Measurements from ENCODE around the gene KCNQ1.

KCNQ1 gene

GRCh38 chr11:2805388-2806056 lies 360.7 kb downstream of the KCNQ1 start:
- no peak for DNase-seq (ENCODE audit: low read depth in 2 of 2)

DNA sequence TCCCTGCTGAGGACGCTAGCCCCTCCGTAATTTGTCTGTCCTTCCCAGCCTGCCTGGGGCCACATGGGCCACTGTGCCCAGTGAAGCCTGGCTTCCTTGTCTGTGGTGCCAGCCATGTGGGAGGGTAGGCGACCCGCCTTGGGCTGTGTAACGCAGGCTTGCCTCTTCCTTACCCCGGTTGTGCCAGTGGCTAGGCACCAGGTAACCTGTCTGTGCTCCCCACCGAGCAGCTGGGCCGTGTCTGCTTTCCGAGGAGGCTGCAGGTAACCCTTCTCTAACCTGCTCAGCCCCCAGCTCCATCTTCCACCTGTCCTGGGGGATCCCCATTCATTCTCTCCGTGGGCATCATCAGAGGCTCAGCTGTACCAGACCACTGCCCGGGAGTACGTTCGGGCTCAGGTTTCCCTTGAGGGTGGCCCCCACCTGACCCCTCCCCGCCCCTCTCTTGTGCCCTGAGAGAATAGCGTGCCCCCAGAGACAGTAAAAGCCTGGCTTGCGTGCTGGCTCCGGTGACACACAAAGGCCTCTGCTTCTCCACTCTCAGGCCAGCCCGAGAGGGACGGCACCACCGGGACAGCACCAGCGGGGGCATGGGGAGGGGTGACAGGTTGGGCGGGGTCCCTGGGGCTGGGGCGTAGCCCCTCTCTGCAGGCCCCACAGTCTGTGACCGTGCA lies 361.7 kb downstream of the KCNQ1 start:
- no peak for DNase-seq (ENCODE audit: low read depth in 2 of 2)

DNA sequence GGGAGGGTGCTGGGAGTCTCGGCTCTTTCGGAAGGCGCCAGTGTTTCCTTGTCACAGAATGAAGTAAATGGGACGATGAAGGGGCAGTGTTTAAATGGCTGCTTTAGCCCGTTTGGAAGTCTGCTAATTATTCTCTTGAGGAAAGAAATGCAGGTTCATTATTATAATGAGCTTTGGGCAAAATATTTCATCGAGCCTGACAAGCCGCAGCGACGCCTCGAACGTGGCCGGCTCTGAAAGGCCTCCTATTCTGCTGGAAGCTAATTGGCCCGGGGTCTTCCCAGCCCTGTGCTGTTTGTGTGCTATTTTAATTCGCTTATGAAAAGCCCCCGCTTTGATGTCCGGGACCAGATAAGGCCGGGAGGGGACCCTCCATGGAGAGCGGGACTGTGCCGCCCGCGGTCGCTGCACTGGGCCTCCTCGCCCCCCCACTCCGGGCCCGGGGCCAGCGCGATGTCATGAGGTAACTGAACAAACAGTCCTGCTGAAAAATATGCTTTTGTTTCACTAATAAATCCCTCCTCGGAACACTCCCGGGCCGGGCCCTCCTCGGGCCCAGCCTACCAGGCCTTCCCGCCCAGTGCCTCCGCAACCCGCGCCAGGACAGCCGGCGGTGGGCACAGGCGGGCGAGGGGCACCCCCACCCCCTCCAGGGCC lies 362.3 kb downstream of the KCNQ1 start:
- no peak for DNase-seq (ENCODE audit: low read depth in 2 of 2)

- DNase-seq (ENCODE audit: low read depth in 2 of 2): no peak
Measured at GRCh38 chr11:2807801-2808241, 363.0 kb downstream of the KCNQ1 start.

GRCh38 chr11:2808850-2809846 lies 364.3 kb downstream of the KCNQ1 start:
- DNase-seq (ENCODE audit: low read depth in 2 of 2): no peak

DNA sequence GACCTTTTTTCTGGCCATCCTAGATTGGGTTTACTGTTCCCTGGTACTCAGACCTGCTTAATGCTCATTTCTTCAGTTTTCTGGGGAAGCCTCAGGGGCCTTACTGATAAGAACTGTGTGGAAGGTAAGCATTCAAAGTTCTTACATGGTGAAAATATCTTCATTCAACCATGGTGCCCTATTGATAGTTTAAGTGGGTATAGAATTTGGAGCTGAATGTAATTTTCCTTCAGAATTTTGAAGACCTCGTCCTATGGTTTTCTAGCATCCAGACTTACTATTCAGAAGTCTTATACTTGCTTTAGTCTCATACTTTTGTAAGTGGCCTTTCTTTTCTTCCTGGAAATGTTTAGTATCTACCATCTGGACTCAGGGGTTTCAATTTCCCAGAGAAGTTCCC lies 365.0 kb downstream of the KCNQ1 start:
- no peak for DNase-seq (ENCODE audit: low read depth in 2 of 2)

- DNase-seq (ENCODE audit: low read depth in 2 of 2): no peak
Measured at GRCh38 chr11:2810411-2811205, 365.8 kb downstream of the KCNQ1 start.

- no peak for DNase-seq (ENCODE audit: low read depth in 2 of 2)
Measured at GRCh38 chr11:2811206-2812091, 366.6 kb downstream of the KCNQ1 start.

DNA sequence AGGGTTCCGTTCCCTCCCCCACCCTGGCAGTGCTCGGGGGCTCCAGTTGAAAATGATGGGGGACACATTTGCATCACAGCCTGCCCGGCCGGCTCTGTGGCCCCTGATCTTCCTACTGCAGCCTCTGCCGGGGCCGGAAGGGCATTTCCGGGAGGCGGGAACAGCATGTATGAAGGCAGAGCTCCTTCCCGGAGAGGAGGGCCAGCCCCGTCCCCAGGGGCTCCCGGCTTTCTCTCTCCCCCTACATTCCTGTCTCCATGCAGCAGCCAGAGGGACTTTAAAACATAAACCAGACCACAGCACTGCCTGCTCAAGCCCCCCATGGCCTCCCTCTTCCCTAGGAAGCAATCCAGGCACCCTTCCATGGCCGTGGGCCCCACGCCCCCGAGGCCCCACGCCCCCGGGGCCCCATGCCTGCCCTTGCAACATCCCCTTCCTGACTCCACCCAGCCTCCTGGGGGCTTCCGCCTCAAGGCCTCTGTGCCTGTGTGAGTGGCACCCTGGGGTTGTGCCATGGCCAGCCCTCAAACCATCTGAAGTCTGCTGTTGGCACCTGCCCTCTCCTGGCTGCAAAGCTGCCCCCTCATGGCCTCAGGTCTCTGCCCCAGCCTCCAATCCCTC lies 367.7 kb downstream of the KCNQ1 start:
- no peak for DNase-seq (ENCODE audit: low read depth in 2 of 2)

DNA sequence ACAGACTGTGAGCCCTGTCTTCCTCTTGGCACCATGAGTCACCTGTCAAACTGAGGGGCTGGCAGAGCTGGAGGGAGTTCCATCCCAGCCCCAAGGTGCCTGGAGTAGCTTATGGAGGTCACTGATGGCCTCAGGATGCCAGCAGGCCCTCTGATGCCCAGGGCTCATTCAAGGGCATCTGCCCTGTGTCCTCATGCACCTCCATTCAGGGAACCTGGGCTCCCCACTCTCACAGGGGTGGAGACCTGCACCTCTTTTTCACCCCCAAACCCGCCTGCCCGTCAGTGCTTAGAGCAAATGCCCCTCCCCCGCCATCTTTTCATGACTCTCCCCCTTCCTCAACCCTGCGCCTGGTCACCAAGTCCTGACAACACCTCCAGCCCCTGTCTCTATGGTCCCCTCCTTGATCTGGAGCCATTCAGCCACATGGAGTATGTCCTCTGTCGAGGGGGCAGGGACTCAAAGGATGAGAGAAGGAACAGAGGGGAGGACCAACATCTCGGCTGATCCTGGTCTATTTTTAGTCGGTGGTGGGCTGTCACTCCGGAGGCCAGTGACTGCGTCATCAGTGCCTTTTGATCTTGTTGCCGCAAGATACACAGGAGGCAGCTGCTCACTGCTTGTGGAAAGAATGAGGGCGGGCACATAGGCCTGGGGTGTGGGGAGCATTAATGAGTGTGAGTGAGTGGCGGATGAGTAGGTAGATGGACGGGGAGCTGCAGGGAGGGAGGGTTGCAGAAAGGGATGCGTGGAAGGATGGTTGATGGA lies 368.5 kb downstream of the KCNQ1 start:
- DNase-seq (ENCODE audit: low read depth in 2 of 2): no peak

DNA sequence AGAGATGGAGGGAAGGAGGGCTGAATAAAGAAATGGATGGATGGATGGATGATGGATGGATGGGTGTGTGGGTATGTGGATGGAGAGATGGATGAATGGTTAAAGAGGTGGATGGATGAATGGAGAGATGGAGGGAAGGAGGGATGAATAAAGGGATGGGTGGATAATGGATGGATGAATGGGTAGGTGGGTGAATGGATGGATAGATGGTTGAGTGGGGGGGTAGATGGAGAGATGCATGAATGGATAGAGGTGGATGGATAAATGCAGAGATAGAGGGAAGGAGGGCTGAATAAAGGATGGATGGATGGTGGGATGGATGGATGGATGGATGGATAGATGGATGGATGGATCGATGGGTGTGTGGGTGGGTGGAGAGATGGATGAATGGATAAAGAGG lies 369.2 kb downstream of the KCNQ1 start:
- DNase-seq (ENCODE audit: low read depth in 2 of 2): no peak

- DNase-seq (ENCODE audit: low read depth in 2 of 2): no peak
Measured at GRCh38 chr11:2814751-2815150, 369.9 kb downstream of the KCNQ1 start.

DNA sequence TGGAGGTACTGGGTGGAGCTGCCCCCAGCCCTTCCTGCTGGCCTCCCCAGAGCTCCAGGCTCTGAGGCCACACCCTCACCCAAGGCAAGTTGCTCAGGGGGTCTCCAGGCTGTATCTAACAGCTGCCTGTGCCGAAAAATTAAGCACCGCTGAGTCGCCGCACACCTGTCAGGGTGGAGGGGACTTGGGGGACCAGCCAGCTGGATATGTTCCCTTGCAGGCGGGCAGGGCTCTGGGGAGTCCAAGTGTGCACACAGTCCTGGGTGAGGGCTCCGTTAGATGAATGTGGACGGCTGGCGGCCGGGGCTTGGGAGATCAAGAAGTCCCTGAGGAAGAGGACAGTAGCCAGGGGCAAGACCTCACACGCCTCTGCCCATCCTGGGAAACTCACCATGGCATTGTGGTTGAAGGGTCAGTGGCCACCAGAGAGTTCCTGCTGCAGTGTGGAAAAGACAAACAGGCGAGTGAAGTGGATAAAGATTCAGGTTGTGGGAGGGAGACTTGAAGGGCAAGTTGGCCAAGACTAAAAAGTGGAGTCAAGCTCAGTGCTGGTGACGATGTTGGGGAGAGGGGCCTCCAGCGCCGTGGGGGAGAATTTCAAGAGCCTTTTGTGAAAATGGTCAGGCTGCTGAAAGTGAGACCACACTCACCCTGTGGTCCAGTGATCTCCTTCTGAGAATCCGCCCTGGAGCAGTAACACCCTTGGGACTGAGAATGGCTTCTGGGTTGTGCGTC lies 371.1 kb downstream of the KCNQ1 start:
- DNase-seq (ENCODE audit: low read depth in 2 of 2): no peak

GRCh38 chr11:2816523-2816922 lies 371.7 kb downstream of the KCNQ1 start:
- no peak for DNase-seq (ENCODE audit: low read depth in 2 of 2)

- DNase-seq (ENCODE audit: low read depth in 2 of 2): no peak
Measured at GRCh38 chr11:2816941-2817421, 372.2 kb downstream of the KCNQ1 start.

DNA sequence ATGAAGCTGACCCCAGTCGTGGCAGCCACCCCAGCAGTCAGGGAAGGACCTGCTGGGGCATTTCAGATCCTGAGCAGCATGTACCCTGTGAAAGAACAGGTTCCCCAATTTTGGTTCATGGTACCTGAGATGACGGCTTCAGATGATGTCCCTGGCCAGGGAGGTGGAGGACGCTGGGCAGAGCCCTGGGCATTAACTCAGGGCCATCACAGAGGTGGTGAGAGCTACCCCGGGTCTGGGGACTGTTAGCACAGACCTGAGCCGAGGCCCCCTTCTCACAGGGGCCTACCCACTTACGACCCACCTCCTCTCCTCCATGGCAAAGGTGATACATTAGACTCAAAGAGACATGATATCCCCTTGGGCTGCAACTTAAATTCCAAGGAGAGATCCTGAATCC lies 372.6 kb downstream of the KCNQ1 start:
- no peak for DNase-seq (ENCODE audit: low read depth in 2 of 2)

- no peak for DNase-seq (ENCODE audit: low read depth in 2 of 2)
Measured at GRCh38 chr11:2818021-2818420, 373.2 kb downstream of the KCNQ1 start.

- no peak for DNase-seq (ENCODE audit: low read depth in 2 of 2)
Measured at GRCh38 chr11:2818503-2818902, 373.7 kb downstream of the KCNQ1 start.

All from stimulated activated CD4-positive, alpha-beta T cell treated with anti-CD3 and anti-CD28 coated beads, Interleukin-12 subunit alpha, Interleukin-12 subunit beta, amount 100 ng/mL, for 24 hours (primary cell).